ELF-1 (cell line): ENCODE data around the gene HMMR.
"Not testable (repeated sequence)": the region's sequence is repeated elsewhere in the genome, so short reads cannot be mapped to it uniquely, and the experiment has no call there.

Experiments used
- DNase-seq: peaks from one replicate; pipeline ENCODE4 v3.0.0-alpha.2; 2016; ENCODE audit warnings: low read depth, low spot score

Gene HMMR

GRCh38 chr5:163506095-163506457, 45.6 kb downstream of the HMMR start:
- no peak for DNase-seq

- DNase-seq = no peak
Measured at GRCh38 chr5:163506726-163507125, 46.3 kb downstream of the HMMR start.

- no peak for DNase-seq
Measured at GRCh38 chr5:163508753-163509152, 48.3 kb downstream of the HMMR start.

- DNase-seq = peak; percentile 83
Measured at GRCh38 chr5:163509291-163509951, 49.0 kb downstream of the HMMR start.

- no peak for DNase-seq
Measured at GRCh38 chr5:163512526-163512925, 52.1 kb downstream of the HMMR start.

- DNase-seq = no peak
Measured at GRCh38 chr5:163525096-163525495, 64.7 kb downstream of the HMMR start.

GRCh38 chr5:163529698-163530097, 69.3 kb downstream of the HMMR start:
- no peak for DNase-seq

- no peak for DNase-seq
Measured at GRCh38 chr5:163531272-163531671, 70.8 kb downstream of the HMMR start.

- no peak for DNase-seq
Measured at GRCh38 chr5:163532171-163533084, 72.0 kb downstream of the HMMR start.

GRCh38 chr5:163533223-163533622, 72.8 kb downstream of the HMMR start:
- peak; percentile 19 for DNase-seq

GRCh38 chr5:163534492-163535094, 74.2 kb downstream of the HMMR start:
- peak; percentile 49 for DNase-seq

- DNase-seq = no peak
Measured at GRCh38 chr5:163535290-163535689, 74.9 kb downstream of the HMMR start.

GRCh38 chr5:163536442-163536841, 76.0 kb downstream of the HMMR start:
- not testable (repeated sequence) for DNase-seq

GRCh38 chr5:163540696-163541095, 80.3 kb downstream of the HMMR start:
- no peak for DNase-seq
